ENCODE results near the gene AQP2.
A peak's percentile ranks its signal among the peaks of the same experiment; 100 is the strongest.

AQP2 gene

GRCh38 chr12:49942921-49943624, 7.5 kb upstream of the AQP2 start:
- no peak for DNase-seq

- no peak for DNase-seq
These were observed 6.9 kb upstream of the AQP2 start for GRCh38 chr12:49943625-49943960.

GRCh38 chr12:49944046-49944445, 6.5 kb upstream of the AQP2 start:
- no peak for DNase-seq

- DNase-seq: no peak
These were observed 5.8 kb upstream of the AQP2 start for GRCh38 chr12:49944718-49945117.

GRCh38 chr12:49945394-49946080, 5.0 kb upstream of the AQP2 start:
- peak; percentile 85 for DNase-seq

GRCh38 chr12:49946086-49946485, 4.5 kb upstream of the AQP2 start:
- DNase-seq: no peak

GRCh38 chr12:49946497-49946896, 4.0 kb upstream of the AQP2 start:
- no peak for DNase-seq

GRCh38 chr12:49947593-49948226, 2.8 kb upstream of the AQP2 start:
- DNase-seq: no peak

- no peak for DNase-seq
These were observed 1.4 kb upstream of the AQP2 start for GRCh38 chr12:49948866-49949845.

GRCh38 chr12:49949866-49950265, 671 bp upstream of the AQP2 start:
- no peak for DNase-seq

GRCh38 chr12:49951411-49952240, 1.1 kb downstream of the AQP2 start:
- no peak for DNase-seq

- no peak for DNase-seq
These were observed 2.0 kb downstream of the AQP2 start for GRCh38 chr12:49952391-49953055.

- no peak for DNase-seq
These were observed 2.6 kb downstream of the AQP2 start for GRCh38 chr12:49953151-49953550.

GRCh38 chr12:49953961-49954846, 3.7 kb downstream of the AQP2 start:
- no peak for DNase-seq

GRCh38 chr12:49954863-49955830, 4.6 kb downstream of the AQP2 start:
- no peak for DNase-seq

GRCh38 chr12:49955899-49956662, 5.5 kb downstream of the AQP2 start:
- no peak for DNase-seq

GRCh38 chr12:49956663-49957569, 6.4 kb downstream of the AQP2 start:
- no peak for DNase-seq

Data from stimulated activated CD4-positive, alpha-beta T cell treated with anti-CD3 and anti-CD28 coated beads, Interleukin-12 subunit alpha, Interleukin-12 subunit beta, amount 100 ng/mL, for 4 hours (primary cell).